HEK293 (cell line): ENCODE data around the gene GYS2.

Experiments used
- HOXA7 ChIP-seq: sonication (generic); formaldehyde crosslinking; IDR thresholded peaks from 2 replicates; pipeline ENCODE4 v1.8.1; 2022; ENCODE audit warnings: missing genetic modification reagents, borderline replicate concordance
- INSM2 ChIP-seq: fragments of 450-650 bp; formaldehyde crosslinking; IDR thresholded peaks from 2 replicates; pipeline ENCODE4 v1.5.1; 2016; ENCODE audit warnings: missing biosample characterization, missing genetic modification characterization
- SALL2 ChIP-seq: fragments of 450-650 bp; formaldehyde crosslinking; IDR thresholded peaks from 2 replicates; pipeline ENCODE4 v1.5.0; 2017; ENCODE audit warnings: missing biosample characterization, mild to moderate bottlenecking, missing genetic modification characterization, borderline replicate concordance
- ZNF138 ChIP-seq: fragments of 450-650 bp; formaldehyde crosslinking; IDR thresholded peaks from 2 replicates; pipeline ENCODE4 v1.5.1; 2016; ENCODE audit warnings: missing biosample characterization, missing genetic modification characterization, borderline replicate concordance
- ZNF175 ChIP-seq: fragments of 450-650 bp; formaldehyde crosslinking; IDR thresholded peaks from 2 replicates; pipeline ENCODE4 v1.5.1; 2016; ENCODE audit warnings: missing biosample characterization, missing genetic modification characterization
- ZNF24 ChIP-seq: fragments of 450-650 bp; formaldehyde crosslinking; IDR thresholded peaks from 2 replicates; pipeline ENCODE4 v1.5.1; 2016; ENCODE audit warnings: missing biosample characterization, missing genetic modification characterization
- ZNF274 ChIP-seq, 2 experiments: fragments of 200-500 bp in 1 of 2; fragments of 450-650 bp in 1 of 2; sonication (Bioruptor generic) in 1 of 2; formaldehyde crosslinking in 1 of 2; IDR thresholded peaks; 2 replicates each; pipeline versions ENCODE4 v1.5.1 to v1.6.1; 2014 to 2016; ENCODE audit warnings: borderline replicate concordance in 1 of 2, inconsistent platforms in 1 of 2, low read length in 1 of 2, missing biosample characterization in 1 of 2, missing genetic modification characterization in 1 of 2
- ZNF350 ChIP-seq: fragments of 450-650 bp; formaldehyde crosslinking; IDR thresholded peaks from 2 replicates; pipeline ENCODE4 v1.5.0; 2017; ENCODE audit warnings: missing biosample characterization, mild to moderate bottlenecking, missing genetic modification characterization
- ZNF747 ChIP-seq: fragments of 450-650 bp; formaldehyde crosslinking; IDR thresholded peaks from 2 replicates; pipeline ENCODE4 v1.5.1; 2016; ENCODE audit warnings: missing biosample characterization, missing genetic modification characterization
- ZNF777 ChIP-seq: fragments of 450-650 bp; formaldehyde crosslinking; IDR thresholded peaks from 2 replicates; pipeline ENCODE4 v1.5.1; 2017; ENCODE audit warnings: missing biosample characterization, missing genetic modification characterization, borderline replicate concordance
- ZNF830 ChIP-seq: fragments of 450-650 bp; IDR thresholded peaks from 2 replicates; pipeline ENCODE4 v1.5.0; 2018; ENCODE audit warnings: missing biosample characterization, missing genetic modification characterization, low read depth, mild to moderate bottlenecking, moderate library complexity
- TF ChIP-seq, protein P1 (sequence below): fragments of 450-650 bp; formaldehyde crosslinking; IDR thresholded peaks from 2 replicates; pipeline ENCODE4 v1.5.1; 2016; ENCODE audit warnings: missing biosample characterization, missing genetic modification characterization

DNA sequence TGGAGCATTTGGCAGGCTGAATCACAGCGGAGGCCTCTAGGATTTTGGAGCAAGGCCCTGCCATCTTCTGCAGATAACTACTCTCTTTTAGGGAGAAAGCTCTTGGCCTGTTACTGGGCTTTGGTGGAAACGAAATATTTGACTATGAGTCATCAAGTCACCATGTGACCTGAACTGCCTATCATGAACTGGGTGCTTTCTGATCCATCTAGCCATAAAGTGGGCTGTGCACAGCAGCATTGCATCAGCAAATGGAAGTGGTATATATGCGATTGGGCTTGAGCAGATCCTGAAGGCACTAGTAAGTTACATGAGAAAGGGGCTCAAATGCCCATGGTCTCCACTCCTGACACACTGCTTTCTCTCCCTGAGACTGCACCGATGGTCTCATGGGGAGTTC is 21.1 kb downstream of the GYS2 start:
- TF ChIP-seq ZNF274 (IDR thresholded peaks at IDR 0.05; ENCODE audit: low read length): no peak
- no peak for TF ChIP-seq ZNF274 (tag by site-specific recombination; IDR thresholded peaks at IDR 0.05; ENCODE audit: borderline replicate concordance)
- TF ChIP-seq, protein P1, sequence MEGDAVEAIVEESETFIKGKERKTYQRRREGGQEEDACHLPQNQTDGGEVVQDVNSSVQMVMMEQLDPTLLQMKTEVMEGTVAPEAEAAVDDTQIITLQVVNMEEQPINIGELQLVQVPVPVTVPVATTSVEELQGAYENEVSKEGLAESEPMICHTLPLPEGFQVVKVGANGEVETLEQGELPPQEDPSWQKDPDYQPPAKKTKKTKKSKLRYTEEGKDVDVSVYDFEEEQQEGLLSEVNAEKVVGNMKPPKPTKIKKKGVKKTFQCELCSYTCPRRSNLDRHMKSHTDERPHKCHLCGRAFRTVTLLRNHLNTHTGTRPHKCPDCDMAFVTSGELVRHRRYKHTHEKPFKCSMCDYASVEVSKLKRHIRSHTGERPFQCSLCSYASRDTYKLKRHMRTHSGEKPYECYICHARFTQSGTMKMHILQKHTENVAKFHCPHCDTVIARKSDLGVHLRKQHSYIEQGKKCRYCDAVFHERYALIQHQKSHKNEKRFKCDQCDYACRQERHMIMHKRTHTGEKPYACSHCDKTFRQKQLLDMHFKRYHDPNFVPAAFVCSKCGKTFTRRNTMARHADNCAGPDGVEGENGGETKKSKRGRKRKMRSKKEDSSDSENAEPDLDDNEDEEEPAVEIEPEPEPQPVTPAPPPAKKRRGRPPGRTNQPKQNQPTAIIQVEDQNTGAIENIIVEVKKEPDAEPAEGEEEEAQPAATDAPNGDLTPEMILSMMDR (tag by site-specific recombination): no peak
- TF ChIP-seq ZNF747 (tag by site-specific recombination): no peak
- no peak for TF ChIP-seq ZNF138 (tag by site-specific recombination)
- no peak for TF ChIP-seq ZNF24 (tag by site-specific recombination)
- TF ChIP-seq ZNF777: no peak
- no peak for TF ChIP-seq SALL2
- TF ChIP-seq ZNF350 (tag by site-specific recombination): no peak
- no peak for TF ChIP-seq ZNF830 (tag by site-specific recombination)
- no peak for TF ChIP-seq INSM2 (tag by site-specific recombination)
- TF ChIP-seq ZNF175: no peak
- no peak for TF ChIP-seq HOXA7 (CRISPR knock-in tag)
